Ecto neural progenitor cell (in vitro differentiated cells): ENCODE results near the gene TMEFF1.

Experiments
- DNase-seq: peaks from one replicate; pipeline ENCODE4 v3.0.0-alpha.2; 2018; ENCODE audit warnings: low spot score

Gene TMEFF1

DNA sequence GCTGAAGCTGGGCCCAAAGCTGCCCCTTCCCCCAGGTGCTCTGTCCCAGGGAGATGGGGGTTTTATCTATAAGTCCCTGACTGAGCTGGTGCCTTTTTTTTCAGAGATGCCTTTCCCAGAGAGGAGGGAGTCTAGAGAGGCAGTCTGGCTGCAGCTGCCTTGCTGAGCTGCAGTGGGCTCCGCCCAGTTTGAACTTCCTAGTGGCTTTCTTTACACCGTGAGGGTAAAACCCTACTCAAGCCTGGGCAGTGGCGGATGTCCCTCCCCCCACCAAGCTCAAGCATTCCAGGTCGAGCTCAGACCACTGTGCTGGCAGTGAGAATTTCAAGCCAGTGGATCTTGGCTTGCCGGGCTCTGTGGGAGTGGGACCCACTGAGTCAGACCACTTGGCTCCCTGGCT, 146.2 kb downstream of the TMEFF1 start:
- DNase-seq, result no peak

DNA sequence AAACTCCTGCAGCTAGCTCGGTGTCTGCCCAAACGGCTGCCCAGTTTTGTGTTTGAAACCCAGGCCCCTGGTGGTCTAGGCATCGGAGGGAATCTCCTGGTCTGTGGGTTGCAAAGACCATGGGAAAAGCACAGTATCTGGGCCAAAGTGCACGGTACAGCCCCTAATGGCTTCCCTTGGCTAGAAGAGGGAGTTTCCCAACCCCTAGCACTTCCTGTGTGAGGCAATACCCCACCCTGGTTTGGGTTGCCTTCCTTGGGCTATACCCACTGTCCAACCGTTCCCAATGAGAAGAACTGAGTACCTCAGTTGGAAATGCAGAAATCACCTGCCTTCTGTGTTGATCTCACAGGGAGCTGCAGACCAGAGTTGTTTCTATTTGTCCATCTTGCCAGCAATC, 146.7 kb downstream of the TMEFF1 start:
- no peak for DNase-seq

GRCh38 chr9:100623969-100624368, 151.0 kb downstream of the TMEFF1 start:
- no peak for DNase-seq

GRCh38 chr9:100626949-100627348, 154.0 kb downstream of the TMEFF1 start:
- DNase-seq, result no peak
